Neural progenitor cell (in vitro differentiated cells): ENCODE data around the gene ZNG1B. TPM values are rescaled to one million over a fixed set of nuclear protein-coding genes. Genes with fewer than 3 reads are reported as not detected.
"Not testable (repeated sequence)": the region's sequence is repeated elsewhere in the genome, so short reads cannot be mapped to it uniquely, and the experiment has no call there.

Experiments
- DNase-seq: peaks from one replicate; pipeline ENCODE4 v3.0.0-alpha.2; 2016; ENCODE audit warnings: low spot score
- H2AFZ ChIP-seq: fragments of 200-600 bp; sonication (generic); replicated peaks from 2 replicates; pipeline ENCODE4 v1.6.1; 2016; ENCODE audit warnings: antibody characterized with exemption
- H3F3A ChIP-seq: fragments of 200-600 bp; sonication (generic); 2 replicates; pipeline ENCODE4 v1.6.1; 2016; ENCODE audit warnings: antibody characterized with exemption, low read depth
- H3K27ac ChIP-seq: fragments of 200-600 bp; sonication (generic); 2 replicates; pipeline ENCODE4 v1.5.1; 2016; ENCODE audit warnings: mild to moderate bottlenecking
- H3K27me3 ChIP-seq: fragments of 200-600 bp; sonication (generic); 2 replicates; pipeline ENCODE4 v1.6.1; 2016; ENCODE audit warnings: mild to moderate bottlenecking, moderate library complexity
- H3K36me3 ChIP-seq: fragments of 200-600 bp; sonication (generic); 2 replicates; pipeline ENCODE4 v1.5.1; 2016
- H3K4me1 ChIP-seq: fragments of 200-600 bp; sonication (generic); 2 replicates; pipeline ENCODE4 v1.6.1; 2016; ENCODE audit warnings: mixed run types
- H3K4me2 ChIP-seq: fragments of 200-600 bp; sonication (generic); 2 replicates; pipeline ENCODE4 v1.6.1; 2016
- H3K4me3 ChIP-seq: fragments of 200-600 bp; sonication (generic); 2 replicates; pipeline ENCODE4 v1.5.1; 2016
- H3K79me2 ChIP-seq: fragments of 200-600 bp; sonication (generic); 2 replicates; pipeline ENCODE4 v1.6.1; 2016; ENCODE audit warnings: low read depth
- H3K9ac ChIP-seq: fragments of 200-600 bp; sonication (generic); 2 replicates; pipeline ENCODE4 v1.6.1; 2016
- H3K9me3 ChIP-seq: fragments of 200-600 bp; sonication (generic); 2 replicates; pipeline ENCODE4 v1.5.1; 2016; ENCODE audit warnings: low read depth
- H4K20me1 ChIP-seq: fragments of 200-600 bp; sonication (generic); 2 replicates; pipeline ENCODE4 v1.6.1; 2016; ENCODE audit warnings: low read depth
- H3K27ac Mint-ChIP-seq: 3 replicates; pipeline ENCODE4 v1.8.0; 2021; ENCODE audit warnings: mixed read lengths
- H3K27me3 Mint-ChIP-seq: 2 replicates; pipeline ENCODE4 v1.8.0; 2022; ENCODE audit warnings: low read depth, mild to moderate bottlenecking, inconsistent platforms, moderate library complexity, mixed read lengths; ENCODE audit not compliant: insufficient read depth
- H3K36me3 Mint-ChIP-seq: 3 replicates; pipeline ENCODE4 v1.8.0; 2021; ENCODE audit warnings: mixed read lengths
- H3K4me1 Mint-ChIP-seq: 3 replicates; pipeline ENCODE4 v1.8.0; 2021; ENCODE audit warnings: mixed read lengths
- H3K4me3 Mint-ChIP-seq: 3 replicates; pipeline ENCODE4 v1.8.0; 2021; ENCODE audit warnings: mild to moderate bottlenecking, moderate library complexity, mixed read lengths
- H3K9me3 Mint-ChIP-seq: 3 replicates; pipeline ENCODE4 v1.8.0; 2020; ENCODE audit warnings: mixed read lengths
- CTCF ChIP-seq: fragments of 200-600 bp; sonication (generic); IDR thresholded peaks from 2 replicates; pipeline ENCODE4 v1.5.1; 2017; ENCODE audit warnings: antibody characterized with exemption, mild to moderate bottlenecking
- EZH2 ChIP-seq: fragments of 200-600 bp; sonication (generic); IDR thresholded peaks from 2 replicates; pipeline ENCODE4 v1.6.1; 2017; ENCODE audit warnings: antibody characterized with exemption, mild to moderate bottlenecking, moderate library complexity
- EZH2phosphoT487 ChIP-seq: fragments of 200-600 bp; sonication (generic); IDR thresholded peaks from 2 replicates; pipeline ENCODE4 v1.6.1; 2017; ENCODE audit warnings: antibody characterized with exemption
- total RNA-seq: library from RNA; depleted of rRNA; stranded (reverse); fragments of >200 nt; gene quantifications from 2 replicates; pipeline ENCODE4 v1.2.3, GENCODE V29; 2015; ENCODE audit warnings: low replicate concordance

ZNG1B gene
- 40.4 and 68.9 TPM in 2 replicates for total RNA-seq

DNA sequence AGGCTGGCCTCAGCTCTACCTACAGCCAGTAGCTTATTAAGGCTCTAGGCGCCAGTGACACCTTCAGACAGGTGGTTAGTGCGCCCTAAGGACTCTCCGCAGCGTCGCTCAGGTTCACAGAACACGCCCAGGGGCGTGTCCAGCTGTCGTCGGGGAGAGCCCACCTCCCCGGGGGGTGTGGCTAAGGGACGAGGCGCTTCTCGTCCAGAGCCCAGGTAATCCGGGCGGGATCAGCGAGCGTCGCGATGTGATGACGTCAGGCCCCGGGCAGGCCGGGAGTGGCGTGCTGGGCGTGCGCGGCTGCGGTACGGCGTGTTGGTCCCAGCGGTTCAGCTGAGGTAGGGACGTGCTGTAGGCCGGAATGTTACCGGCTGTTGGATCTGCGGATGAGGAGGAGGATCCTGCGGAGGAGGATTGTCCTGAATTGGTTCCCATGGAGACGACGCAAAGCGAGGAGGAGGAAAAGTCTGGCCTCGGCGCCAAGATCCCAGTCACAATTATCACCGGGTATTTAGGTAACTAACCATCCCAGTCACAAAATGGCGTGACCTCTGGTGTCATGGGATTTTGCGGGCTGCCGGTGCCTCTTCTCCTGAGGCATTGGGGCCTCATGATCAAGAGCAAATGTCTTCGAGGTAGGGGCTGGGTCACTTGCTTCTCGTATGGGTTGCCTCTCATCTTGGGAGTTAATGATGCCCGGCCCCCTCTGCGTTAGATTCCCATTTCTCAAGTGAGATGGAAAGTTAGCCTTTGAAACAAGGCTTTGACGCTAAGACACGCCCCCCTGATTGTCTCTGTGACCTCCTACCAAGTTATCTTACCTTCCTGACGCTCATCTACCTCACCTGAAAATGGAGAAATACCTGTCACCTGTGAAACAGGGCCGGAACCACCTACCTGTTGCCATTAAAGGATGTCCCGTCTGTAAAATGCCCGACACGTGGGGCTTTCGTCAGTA is at the start of gene ZNG1B:
ZNG1B (plus strand) TSS at position 184 of the 958 bp plus-strand sequence; CDS start at position 362, 178 bp downstream.
- peak; percentile 18 for DNase-seq
- H3K36me3 ChIP-seq, H3K27me3 ChIP-seq, H3K27ac ChIP-seq, H4K20me1 ChIP-seq, H3K36me3 Mint-ChIP-seq, H3K9me3 Mint-ChIP-seq, H3K4me1 ChIP-seq, H3K9me3 ChIP-seq, H3F3A ChIP-seq, H3K27me3 Mint-ChIP-seq, H3K79me2 ChIP-seq, H3K4me1 Mint-ChIP-seq: not testable (repeated sequence)
- Mint-ChIP-seq H3K4me3 (peak within 1 kb of the TSS; percentile 91), H3K27ac (peak within 1 kb of the TSS; percentile 74)
- peak within 1 kb of the TSS; percentile 85 for H3K4me2 ChIP-seq
- peak within 1 kb of the TSS; percentile 32 for H3K9ac ChIP-seq
- H3K4me3 ChIP-seq: peak within 1 kb of the TSS; percentile 71
- H2AFZ ChIP-seq: peak within 1 kb of the TSS; percentile 42

- no peak overlapping the region for H3K27ac ChIP-seq
- peak overlapping the region; percentile 64 for H3K4me3 Mint-ChIP-seq
- no peak overlapping the region for H3K4me2 ChIP-seq
Observed at GRCh38 chr2:113390124-113390849, 47.2 kb upstream of the ZNG1B start.

DNA sequence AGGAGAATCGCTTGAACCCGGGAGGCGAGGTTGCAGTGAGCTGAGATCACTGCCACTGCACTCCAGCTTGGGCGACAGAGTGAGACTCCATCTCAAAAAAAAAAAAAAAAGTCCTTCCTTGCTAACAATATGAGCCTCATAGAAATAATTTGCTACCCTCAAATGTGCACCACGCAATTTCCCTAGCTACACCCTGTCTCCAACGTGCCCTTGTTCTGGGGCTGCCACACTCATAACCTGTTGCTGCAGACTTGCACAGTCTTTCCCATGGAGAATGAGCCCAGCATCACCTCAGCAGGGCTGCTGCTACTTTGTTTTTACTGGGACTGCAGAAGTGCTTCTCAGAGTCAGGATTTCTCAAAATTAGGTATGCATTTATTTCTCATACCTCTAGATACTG is 46.4 kb upstream of the ZNG1B start:
- Histone ChIP-seq H3K4me2 (no peak overlapping the region), H3K4me3 (no peak overlapping the region), H3K9me3 (no peaks in the 10 kb centered on the region), H3K79me2 (no peaks in the 10 kb centered on the region), H3K9ac (no peak overlapping the region), H3K4me1 (no peaks in the 10 kb centered on the region), H3K27ac (no peak overlapping the region), H2AFZ (no peak overlapping the region), H3K27me3 (peaks cover 3% of the 10 kb centered on the region), H3K36me3 (no peaks in the 10 kb centered on the region), H4K20me1 (no peaks in the 10 kb centered on the region), H3F3A (no peaks in the 10 kb centered on the region)
- no peak overlapping the region for H3K27ac Mint-ChIP-seq
- peaks cover 2% of the 10 kb centered on the region for H3K4me1 Mint-ChIP-seq
- TF ChIP-seq CTCF (no peak), EZH2phosphoT487 (no peak), EZH2 (no peak)
- H3K4me3 Mint-ChIP-seq: peak overlapping the region; percentile 38
- H3K36me3 Mint-ChIP-seq: peaks cover 5% of the 10 kb centered on the region
- peaks cover 4% of the 10 kb centered on the region for H3K27me3 Mint-ChIP-seq
- DNase-seq: no peak
- H3K9me3 Mint-ChIP-seq: peaks cover 18% of the 10 kb centered on the region

More at GRCh38 chr2:113390124-113390849, 47.2 kb upstream of the ZNG1B start:
- no peak for TF ChIP-seq EZH2
- no peak for TF ChIP-seq EZH2phosphoT487
- peak; percentile 100 for TF ChIP-seq CTCF
- H2AFZ ChIP-seq: no peak overlapping the region
- H3K9me3 ChIP-seq: no peaks in the 10 kb centered on the region
- H3K27me3 ChIP-seq: peaks cover 3% of the 10 kb centered on the region
- no peak overlapping the region for H3K27ac Mint-ChIP-seq
- H3F3A ChIP-seq: no peaks in the 10 kb centered on the region
- peaks cover 4% of the 10 kb centered on the region for H3K27me3 Mint-ChIP-seq
- no peaks in the 10 kb centered on the region for H3K79me2 ChIP-seq
- peaks cover 16% of the 10 kb centered on the region for H3K9me3 Mint-ChIP-seq
- DNase-seq: peak; percentile 89
- H3K36me3 Mint-ChIP-seq: peaks cover 4% of the 10 kb centered on the region
- no peaks in the 10 kb centered on the region for H3K36me3 ChIP-seq
- no peaks in the 10 kb centered on the region for H3K4me1 Mint-ChIP-seq
- H3K9ac ChIP-seq: no peak overlapping the region
- H4K20me1 ChIP-seq: no peaks in the 10 kb centered on the region
- no peak overlapping the region for H3K4me3 ChIP-seq
- no peaks in the 10 kb centered on the region for H3K4me1 ChIP-seq
